ENCODE measurements around the gene ACOX3.

The ACOX3 gene

DNA sequence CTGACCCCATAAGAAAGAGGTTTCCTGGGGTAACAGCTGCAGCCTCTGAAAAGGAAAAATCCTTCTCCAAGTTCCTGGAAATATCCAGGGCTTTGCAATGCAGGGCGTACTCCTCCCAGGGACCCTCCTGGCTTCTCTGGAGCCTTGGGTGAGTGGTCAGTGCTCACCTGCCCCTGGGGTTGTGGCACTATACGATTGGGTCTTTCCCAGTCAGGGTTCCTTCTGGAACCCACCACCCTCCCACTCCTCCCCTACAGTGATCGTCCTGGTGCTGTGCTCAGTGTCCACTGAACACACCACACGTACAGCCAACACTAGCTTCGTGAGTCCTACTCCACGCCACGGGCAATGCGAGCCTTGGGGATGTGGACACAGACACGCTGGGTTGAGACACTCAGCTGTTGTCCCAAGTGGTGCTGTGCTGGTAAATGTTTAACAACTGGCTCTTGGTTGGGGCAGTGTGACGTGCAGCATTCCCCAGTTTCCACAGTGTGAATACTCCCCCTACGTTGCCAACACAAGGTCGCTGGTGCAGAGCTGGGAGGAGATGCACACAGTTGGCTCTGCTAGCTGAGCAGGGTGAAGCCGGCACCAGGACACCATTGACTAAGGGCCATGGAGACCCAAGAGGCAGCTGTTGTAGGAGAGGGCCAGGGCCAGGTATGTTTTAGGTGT lies 105.6 kb downstream of the ACOX3 start:
- DNase-seq = no peak

DNA sequence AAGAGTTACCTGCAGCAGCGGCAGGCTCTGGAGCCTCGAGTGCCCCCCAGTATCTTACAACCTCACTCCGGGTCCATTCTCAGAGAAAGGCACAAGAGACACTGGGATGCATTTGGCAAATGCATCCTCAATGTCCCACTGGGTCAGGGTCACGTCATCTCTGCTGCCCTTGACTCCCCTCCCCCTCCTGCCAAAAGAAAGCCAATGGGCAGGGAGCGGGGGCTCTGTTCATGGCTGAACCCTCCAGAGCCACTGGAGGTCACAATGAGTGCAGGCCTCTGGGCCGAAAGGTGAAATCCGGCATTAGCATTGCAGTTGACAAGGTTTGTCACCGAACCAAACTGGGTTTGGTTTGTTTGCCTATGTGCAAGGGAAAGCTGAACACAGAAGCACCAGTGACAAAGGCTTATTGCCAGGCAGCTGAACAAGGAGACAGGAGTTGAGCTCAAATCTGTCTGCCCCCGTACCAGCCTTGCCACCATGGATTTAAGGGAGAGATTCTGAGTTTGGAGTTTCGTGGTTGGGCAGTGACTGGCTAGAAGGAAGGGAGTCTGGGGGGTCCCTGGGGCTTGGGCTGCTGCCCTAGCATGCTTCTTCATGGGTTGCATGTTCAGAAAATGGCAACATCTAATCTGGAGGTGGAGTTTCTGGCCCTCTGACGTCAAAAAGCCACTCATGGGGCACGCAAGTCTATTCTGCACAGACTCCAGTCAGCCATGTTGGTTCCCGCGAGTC lies 106.6 kb downstream of the ACOX3 start:
- no peak for DNase-seq

DNA sequence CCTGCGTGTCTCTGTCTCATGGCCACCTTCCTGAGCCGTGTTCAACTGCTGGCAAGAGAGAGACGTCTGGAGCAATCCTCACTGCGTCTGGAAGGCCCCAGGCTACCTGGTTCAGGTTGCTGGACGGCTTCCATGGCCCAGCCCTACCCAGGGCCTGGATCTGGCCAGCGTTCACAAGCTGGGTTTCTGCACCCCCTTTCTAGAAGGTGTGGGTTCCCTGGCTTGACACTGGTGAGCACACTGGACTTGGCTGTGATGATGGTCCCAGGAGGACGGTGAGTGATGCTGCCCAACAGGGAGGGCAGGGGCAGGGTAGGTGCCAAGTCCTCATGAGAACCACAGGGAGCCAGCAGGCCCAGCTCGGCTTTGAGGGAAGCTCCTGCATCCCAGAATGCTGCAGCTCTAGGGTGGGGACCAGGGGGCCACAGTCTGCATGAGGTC lies 107.6 kb downstream of the ACOX3 start:
- DNase-seq = no peak

DNA sequence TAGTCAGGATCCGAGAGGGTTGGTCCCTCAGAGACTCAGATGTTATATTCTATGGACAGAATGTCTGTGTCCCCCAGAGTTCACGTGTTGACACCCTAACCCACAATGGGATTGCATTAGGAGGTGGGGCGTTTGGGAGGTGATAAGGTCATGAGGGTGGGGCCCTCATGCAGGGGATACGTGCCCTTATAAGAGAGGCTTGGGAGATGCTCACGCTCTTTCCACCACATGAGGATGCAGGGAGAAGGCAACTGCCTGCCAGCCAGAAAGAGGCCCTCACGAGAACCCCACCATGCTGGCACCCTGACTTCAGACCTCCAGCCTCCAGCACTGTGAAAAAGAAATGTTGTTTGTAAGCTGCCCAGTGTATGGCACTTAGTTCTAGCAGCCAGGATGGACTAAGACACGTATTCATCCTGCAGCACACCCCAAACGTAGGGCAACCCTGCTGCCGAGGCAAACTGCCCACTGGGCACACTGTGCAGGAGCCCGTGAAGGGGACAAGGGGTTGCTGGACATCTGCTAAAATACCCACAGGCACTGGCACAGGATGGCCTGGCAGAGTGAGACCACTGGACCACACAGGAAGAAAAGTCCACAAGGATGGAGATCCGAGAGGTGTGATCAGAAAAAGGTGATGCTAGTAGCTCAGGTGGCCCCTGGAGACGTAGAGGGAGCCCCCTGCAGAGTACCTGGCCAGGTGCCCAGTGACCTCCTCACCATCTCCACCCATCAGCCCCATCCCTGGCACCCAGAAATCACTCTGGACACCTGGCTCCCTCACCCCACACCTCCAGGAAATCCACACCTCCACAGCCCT lies 108.3 kb downstream of the ACOX3 start:
- no peak for DNase-seq

DNA sequence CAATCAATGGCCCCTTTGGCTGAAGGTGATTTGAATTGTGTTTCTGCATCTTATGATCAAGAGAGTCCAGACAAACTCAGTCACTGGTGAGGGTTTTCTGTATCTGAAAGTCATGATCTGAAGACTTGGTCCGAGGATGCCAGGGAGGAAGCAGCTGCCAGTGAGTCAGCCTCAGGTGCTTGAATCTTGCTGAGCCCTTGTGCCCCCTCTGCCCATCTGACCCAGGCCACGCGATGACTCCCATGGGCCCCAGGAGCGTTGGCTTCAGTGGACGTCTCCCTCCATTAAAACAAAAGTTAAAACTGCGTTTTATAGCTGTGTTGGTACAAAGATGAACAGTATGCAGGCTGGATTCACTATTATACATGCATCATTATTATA lies 109.0 kb downstream of the ACOX3 start:
- DNase-seq = no peak

DNA sequence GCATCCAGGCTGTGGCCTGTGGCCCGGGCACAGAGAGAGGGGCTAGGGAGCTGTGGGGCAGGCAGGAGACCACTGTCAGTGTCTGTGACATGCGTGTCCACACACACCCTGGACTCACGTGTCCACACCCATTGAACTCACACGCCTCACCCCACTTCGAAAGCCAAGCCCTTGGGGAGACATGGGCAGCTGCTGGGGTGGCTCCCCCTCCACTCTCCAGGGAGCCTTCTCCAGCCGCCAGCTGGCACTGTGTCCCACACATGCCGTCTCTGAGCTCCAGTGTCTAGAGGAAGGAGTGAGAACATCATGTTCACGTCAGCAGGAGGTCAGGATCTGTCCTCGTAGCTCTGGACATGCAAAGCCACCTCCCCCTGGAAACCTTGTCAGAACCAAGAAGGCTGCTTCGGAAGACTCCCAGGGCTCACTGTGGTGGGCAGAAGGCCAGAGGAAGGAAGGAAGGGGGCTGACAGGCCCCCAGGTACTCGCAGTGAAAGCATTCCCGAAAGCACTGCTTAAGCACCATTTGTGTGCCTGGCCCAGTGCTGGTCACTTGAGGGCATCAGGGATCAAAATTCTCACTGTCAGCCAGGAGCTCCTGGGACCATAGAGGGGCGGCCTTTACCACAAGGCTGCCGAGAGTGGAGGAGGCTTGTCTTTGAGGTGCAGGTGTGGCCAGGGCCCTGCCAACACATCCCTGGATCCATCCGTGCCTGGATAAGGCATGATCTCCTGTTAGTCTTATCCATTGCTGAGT lies 109.5 kb downstream of the ACOX3 start:
- no peak for DNase-seq

DNA sequence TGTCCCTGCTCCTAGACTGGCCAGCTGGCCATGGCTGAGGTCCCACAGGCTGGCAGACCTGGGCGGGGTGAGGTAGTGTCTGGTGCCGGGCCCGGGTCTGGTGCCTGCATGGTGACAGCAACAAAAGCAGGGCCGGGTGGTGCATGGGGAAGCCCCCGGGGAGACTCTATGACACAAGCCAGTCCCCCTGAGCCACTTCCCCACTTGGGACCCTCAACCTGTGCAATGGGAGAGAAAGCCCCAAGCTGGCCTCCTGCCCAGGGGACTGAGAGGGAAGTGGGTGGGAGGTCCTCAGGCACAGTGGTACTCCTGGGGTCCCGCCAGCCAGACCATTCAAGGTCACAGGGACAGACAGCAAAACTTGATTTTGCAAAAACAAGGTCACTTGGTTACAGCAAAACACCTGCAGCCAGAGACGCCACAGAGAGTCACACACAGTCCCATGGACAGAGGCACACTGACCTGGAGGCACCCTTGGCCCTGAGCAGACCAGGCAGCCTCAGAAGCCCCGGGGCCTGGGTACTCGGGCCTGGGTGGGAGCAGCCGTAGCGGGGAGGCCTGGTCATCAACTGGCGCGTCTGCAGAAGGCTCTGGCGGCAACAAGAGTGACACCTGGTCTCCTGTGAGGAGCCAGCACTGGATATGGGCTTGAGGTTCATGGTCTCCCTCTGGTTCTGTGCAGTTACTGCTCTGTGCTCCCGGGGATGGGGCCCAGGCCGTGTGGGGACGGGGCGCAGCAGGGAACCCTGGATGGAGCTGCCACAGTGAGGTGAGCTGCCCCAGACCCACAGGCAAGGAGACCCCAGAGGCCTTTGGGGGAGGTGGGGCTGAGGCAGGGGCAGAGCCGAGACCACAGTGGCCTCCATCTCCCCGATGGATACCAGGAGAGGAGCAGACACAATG lies 110.4 kb downstream of the ACOX3 start:
- no peak for DNase-seq

DNA sequence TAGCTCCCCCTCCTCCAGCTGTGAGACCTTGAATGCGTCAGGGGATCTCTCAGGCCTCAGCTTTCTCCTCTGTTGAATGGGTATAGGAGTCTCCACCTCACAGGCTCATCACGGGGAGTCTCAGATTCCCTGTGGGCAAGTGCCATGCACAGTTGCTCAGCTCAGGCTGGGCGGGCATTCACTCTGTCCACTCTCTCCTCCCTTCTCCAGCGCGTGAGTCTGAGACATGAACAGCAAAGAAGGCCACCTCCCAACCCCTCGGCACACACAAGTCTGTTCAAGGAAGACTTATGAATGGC lies 111.0 kb downstream of the ACOX3 start:
- no peak for DNase-seq

DNA sequence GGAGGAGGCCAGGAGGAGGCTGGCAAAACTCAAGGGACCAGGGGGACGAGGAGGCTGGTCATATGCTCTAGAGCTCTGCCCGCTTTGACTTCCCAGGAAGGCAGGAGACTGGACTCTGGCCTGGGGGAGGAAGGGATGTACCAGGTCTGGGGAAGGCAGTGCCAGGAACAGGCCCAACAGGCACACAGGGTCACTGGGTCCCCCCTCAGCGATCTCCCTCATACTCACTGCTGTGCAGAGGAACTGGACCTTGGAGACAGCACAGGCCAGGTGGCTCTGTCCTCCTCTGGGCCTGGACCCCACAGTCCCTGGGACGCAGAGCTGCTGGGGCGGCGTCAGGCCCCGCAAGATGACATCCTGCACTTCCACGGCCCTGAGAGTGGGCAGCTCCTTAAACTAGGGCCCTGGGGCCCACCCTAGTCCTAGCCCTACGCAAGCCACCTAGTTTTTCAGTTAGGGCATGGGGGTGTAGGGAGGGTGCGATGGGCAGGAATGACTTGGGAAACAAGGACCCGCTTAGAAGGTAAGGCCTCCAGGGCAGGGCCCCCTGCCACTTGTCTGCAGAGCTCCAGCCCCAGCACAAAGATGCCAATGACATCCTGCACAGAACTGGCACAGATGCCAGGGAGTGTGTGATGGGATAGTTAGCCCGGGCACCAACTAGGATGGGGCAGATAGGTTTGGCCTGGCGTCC lies 111.5 kb downstream of the ACOX3 start:
- DNase-seq = no peak

DNA sequence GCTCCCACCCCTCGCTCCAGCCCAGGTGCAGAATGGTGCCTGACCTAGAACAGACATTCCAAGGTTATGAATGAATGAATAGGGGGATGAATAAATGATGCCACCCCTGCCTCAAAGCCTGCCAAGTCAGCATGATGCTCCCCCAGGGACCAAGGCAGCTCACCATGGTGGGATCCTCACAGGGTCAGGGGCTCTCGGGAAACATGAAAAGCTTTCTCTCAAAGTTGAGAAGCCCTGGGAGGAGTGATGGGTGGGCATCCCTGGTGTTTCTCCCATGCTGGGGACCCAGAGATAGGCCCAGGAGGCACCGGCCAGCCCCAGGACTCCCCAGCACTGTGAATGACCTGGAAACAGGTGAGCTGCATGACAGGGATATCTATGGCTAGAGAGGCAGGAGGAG lies 112.1 kb downstream of the ACOX3 start:
- DNase-seq = no peak

DNA sequence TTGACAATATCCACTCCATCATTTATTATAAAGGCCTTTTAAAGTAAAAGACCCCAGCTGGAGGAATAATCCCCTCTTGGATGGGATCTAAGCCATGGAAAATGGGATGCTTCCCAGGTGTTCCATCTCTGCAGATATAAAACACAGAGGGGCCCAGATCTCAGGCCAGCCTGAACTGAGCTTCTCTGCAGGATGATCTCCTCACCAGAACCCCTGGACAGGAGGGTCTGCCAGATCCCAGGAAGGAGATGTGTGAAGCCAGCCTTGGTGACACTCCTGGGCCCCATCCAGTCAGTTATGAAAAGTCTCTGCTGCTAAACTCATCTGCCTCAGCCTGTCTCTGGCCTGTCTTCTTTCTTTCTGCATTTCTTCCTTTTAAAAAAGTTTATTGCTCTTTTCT lies 114.3 kb downstream of the ACOX3 start:
- no peak for DNase-seq

DNA sequence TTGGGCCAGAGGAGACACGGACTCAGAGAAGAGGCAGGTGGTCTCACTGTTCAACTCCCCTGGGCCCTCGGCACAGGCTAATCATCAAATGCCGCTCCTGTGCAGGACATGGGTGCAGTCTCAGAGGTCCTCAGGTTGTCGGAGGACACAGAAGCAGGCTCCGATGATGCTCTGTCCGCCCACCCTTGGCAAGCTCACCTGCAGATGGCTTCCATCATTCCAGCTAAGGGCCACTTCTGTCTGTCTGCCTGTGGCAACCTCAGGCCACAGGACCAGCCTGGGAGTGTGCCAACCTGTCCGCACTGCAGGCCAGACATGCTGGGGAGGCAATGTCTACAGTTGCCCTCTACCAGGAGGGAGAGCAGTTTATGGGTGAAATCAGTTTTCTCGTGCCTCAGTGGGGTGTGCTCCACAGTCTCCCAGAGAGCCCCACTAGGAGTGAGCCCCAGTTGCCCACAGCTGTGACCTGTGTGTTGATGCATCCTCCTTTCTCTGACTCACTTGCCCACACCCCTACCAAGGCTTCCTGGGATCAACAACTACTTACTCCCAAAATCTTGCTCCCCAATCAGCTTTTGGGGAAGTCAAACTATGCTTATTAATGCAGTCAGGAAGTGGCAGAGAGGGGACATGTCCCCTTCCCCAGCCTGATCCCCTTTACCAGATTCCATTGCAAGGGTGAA lies 115.1 kb downstream of the ACOX3 start:
- no peak for DNase-seq

DNA sequence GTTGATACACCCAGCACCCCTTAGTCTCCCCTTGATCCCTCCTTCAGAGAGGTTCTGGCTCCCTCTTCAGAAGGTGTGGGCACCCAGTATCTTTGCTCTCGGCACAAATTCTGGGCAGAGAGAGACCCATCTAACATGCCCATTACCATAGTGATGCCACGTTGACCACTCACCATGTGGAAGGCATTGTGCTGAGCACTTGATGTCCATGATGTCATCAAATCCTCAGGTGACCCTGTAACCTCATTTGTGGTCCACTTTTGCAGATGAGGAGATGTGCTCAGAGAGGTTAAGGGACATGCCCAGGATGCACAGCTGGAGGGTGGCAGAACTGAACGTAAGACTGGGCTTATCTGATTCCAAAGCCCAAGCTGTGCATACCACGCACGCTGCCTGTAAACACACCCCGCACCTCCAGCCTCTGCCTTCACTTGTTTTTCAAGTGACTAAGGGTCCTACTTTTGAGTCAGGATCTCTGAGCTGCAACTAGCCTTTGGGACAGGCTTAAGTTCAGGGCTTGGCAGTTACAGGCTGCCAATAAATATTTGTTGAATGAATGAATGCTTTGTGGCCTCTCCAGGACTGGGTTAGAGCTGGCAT lies 115.8 kb downstream of the ACOX3 start:
- DNase-seq = no peak

DNA sequence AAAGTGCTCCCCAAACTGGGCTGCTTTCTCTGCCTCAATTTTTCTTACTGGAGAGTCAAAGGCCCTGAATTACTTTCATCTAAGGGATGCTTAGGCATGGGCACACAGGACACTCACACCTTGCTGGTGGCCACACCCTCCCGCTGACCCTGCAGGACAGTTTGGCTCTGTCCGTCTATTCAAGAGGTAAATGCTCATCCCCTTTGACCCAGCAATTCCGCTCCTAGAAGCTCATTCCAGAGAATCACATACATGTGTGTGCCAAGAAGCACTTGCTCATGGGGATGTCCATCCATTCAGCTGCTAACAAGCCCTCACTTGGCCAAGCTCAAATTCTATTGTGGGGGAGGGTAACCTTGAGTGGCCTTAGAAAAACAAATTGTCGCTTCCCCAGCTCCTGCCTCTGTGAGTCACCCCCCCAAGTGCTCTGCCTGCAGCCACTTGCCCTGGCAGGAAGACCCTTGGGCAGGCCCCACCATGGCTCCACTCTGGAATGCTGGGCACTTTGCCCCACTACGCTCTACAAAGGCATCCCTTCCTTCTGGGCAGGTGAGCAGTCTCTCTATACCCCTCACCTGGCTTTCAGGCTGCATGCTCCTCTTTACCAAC lies 116.5 kb downstream of the ACOX3 start:
- peak; percentile 12 for DNase-seq

DNA sequence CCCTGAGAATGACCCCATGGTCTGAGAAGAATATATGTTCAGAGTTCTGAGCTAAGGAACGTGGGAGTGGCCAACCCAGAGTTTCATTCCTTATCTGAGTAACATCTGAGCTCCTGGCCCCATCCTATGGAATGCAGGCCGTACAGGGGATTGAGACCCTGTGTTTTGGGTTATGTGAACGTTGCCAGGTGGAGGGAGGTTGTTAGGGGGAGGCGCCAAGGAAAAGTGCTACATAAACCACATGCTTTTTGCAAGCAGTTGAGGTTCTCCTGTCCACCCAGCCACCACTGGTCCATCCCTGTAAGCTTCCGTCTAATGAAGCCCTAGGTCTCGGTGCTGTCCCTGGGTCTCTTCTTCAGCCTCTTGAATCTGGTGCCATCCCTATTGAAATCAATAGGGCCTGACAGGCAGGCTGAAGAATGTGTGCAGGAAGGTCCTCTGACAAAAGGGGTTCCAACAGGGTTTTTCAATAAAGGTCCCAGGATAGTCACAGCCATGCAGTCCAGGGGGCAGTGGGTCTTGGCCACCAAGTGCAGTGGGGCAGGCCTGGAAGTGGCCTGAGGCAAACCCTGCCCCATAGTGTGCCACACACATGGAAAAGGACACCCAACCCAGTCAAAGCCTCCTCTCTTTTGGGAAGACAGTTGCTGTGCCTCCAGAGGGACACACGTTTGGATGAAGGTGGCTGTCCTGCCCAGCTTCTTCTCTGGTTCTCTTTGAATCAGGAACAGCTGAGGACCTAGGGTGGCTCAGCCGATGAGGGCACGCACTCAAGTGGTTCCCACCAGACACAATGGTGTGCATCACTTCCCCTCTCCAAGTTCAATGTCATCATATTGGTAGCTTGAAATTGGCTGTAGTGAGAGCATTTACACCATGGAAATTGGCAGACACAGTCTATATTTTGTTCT lies 117.5 kb downstream of the ACOX3 start:
- no peak for DNase-seq

DNA sequence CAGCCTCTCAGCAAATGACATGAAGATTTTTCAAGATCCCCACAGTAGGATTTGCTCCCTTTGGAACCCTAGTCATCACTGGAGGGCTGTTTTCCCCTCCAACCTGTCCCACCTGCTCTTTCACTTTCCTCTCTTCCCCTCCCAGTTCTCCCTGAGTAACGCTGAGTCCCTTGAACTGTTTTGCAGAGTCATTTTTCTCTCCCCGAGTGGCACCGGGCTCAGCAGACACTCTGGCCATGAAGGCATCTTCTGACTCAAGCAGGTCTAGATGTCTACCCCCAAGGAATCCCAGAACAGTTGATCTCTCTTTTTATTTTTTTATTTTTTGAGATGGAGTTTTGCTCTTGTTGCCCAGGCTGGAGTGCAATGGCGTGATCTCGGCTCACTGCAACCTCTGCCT lies 118.8 kb downstream of the ACOX3 start:
- no peak for DNase-seq

DNA sequence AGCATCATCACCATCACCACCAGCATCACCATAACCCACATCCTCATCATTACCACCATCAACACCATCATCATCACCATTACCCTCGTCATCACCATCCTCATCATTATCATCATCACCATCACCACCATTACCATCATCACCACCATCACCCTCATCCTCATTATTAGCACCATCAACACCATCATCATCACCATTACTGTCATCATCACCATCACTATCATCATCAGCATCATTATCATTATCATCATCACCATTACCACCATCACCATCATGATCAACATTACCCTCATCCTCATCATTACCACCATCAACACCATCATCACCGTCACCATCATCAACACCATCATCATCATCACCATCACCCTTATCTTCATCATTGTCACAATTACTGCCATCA lies 119.3 kb downstream of the ACOX3 start:
- no peak for DNase-seq

DNA sequence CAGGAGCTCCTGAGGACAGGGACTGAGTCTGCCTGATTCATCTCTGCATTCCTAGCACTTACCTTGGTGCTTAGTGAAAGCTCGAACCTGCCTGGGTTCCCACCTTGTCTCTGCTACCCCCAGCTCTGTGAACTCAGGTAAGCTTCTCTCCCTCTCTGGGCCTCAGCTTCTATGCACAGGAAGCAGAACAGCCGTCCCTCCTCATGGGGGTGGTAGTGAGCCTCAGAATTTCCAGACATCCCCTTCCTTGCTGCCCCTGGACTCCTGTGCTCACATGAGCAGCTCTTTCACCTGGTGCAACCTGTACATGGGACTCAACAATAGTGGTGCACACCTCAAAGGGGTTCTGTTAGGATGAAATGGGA lies 120.2 kb downstream of the ACOX3 start:
- no peak for DNase-seq

Measured in fibroblast of skin of scalp (primary cell).